ENCODE results near the gene ART3. TPM values are rescaled to one million over a fixed set of nuclear protein-coding genes. Genes with fewer than 3 reads are reported as not detected.
"Not testable (repeated sequence)": the region's sequence is repeated elsewhere in the genome, so short reads cannot be mapped to it uniquely, and the experiment has no call there.

Gene ART3, protein sequence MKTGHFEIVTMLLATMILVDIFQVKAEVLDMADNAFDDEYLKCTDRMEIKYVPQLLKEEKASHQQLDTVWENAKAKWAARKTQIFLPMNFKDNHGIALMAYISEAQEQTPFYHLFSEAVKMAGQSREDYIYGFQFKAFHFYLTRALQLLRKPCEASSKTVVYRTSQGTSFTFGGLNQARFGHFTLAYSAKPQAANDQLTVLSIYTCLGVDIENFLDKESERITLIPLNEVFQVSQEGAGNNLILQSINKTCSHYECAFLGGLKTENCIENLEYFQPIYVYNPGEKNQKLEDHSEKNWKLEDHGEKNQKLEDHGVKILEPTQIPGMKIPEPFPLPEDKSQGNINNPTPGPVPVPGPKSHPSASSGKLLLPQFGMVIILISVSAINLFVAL
- not detected in 2 replicates for total RNA-seq

DNA sequence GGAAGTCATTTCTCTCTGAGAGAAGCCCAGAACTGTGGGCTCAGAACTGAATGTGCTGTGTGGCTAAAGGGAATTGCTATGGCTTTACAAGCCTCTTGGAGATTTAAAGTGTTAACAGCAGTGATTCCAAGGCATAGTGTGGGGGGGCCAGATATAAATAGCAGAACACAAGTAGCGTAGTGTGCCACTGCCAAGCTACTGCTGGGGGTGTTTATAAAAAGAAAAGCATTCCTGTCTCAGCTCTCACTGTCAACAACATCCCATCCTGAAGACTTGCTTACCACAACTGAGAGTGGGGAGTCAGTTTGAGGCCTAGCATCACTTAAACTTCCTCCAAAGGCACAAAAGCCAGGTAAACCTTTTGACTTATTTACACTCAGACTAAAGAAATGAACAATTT lies at the start of gene ART3:
TSS of gene ART3 (plus strand) at position 242 of the 400 bp plus-strand sequence. CDS start 1,181 bp downstream, outside the sequence.
- TF ChIP-seq, protein P1, sequence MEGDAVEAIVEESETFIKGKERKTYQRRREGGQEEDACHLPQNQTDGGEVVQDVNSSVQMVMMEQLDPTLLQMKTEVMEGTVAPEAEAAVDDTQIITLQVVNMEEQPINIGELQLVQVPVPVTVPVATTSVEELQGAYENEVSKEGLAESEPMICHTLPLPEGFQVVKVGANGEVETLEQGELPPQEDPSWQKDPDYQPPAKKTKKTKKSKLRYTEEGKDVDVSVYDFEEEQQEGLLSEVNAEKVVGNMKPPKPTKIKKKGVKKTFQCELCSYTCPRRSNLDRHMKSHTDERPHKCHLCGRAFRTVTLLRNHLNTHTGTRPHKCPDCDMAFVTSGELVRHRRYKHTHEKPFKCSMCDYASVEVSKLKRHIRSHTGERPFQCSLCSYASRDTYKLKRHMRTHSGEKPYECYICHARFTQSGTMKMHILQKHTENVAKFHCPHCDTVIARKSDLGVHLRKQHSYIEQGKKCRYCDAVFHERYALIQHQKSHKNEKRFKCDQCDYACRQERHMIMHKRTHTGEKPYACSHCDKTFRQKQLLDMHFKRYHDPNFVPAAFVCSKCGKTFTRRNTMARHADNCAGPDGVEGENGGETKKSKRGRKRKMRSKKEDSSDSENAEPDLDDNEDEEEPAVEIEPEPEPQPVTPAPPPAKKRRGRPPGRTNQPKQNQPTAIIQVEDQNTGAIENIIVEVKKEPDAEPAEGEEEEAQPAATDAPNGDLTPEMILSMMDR (conservative IDR thresholded peaks at IDR 0.05; ENCODE audit: low read depth, low read length), result no peak
- DNase-seq (ENCODE audit: low read depth), result no peak
- H3K4me3 ChIP-seq (ENCODE audit: low read depth, low read length), result no peak within 1 kb of the TSS

DNA sequence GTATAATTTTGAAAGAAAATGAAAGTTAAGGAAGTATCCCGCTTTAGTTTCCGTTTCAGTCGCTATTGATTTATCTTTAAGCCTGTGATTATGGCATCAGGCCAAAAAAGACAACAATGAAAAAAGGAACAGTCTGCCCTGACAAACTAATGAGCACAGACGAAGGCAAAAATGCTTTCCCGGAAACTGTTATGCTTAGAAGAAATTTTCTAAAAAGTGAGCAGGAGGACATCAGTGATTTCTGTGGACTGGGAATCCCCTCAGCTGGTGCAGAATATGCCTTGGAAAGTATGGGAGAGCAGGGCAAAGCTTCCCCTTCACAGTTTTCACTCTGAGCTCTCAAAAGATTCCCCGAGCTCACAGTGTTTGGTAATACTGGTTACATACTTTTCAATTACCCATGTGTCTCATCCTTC lies 46.2 kb upstream of the ART3 start:
- H3K4me3 ChIP-seq (ENCODE audit: low read depth, low read length), result peak overlapping the region; percentile 39
- TF ChIP-seq, protein P1 (conservative IDR thresholded peaks at IDR 0.05; ENCODE audit: low read depth, low read length), result no peak
- DNase-seq (ENCODE audit: low read depth), result no peak

DNA sequence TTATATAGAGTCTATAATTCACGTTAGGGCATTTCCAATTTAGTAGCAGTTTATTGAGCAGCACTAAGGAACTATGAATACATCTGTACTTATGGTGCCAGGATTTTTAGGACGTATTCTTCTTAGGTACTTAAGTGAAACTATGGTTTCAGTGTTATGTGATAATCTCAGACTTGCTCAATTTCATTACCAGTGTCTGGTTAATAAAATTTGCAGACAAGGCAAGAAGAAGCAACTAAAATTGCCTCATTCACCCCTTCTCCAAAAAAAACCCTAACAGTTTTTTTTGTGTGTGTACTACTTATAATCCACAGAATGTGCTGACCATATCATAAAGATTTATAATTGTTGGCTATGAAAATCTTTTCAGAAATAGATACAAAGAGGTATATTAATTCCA lies 45.2 kb upstream of the ART3 start:
- no peak for DNase-seq (ENCODE audit: low read depth)
- TF ChIP-seq, protein P1 (conservative IDR thresholded peaks at IDR 0.05; ENCODE audit: low read depth, low read length), result no peak
- no peak overlapping the region for H3K4me3 ChIP-seq (ENCODE audit: low read depth, low read length)

DNA sequence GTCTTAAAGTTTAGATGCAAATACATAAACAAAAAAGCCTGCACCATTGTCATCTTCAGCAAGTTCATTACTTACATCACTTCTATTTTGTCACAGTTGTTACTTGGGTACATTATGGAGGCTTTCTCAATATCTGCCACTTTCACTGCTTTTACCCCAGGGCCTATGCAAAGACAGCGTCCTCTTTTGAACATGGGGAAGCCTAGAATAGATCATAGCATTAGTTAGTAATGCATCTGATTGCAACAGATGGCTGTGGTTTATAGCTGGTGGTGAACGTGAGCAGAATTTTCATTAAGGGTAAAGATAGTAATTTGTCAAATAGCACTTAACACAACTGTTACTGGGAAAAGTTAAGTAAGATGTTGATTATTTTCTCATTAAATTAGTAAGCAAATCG lies 39.4 kb upstream of the ART3 start:
- DNase-seq (ENCODE audit: low read depth), result no peak
- TF ChIP-seq, protein P1 (conservative IDR thresholded peaks at IDR 0.05; ENCODE audit: low read depth, low read length), result no peak
- no peak overlapping the region for H3K4me3 ChIP-seq (ENCODE audit: low read depth, low read length)

DNA sequence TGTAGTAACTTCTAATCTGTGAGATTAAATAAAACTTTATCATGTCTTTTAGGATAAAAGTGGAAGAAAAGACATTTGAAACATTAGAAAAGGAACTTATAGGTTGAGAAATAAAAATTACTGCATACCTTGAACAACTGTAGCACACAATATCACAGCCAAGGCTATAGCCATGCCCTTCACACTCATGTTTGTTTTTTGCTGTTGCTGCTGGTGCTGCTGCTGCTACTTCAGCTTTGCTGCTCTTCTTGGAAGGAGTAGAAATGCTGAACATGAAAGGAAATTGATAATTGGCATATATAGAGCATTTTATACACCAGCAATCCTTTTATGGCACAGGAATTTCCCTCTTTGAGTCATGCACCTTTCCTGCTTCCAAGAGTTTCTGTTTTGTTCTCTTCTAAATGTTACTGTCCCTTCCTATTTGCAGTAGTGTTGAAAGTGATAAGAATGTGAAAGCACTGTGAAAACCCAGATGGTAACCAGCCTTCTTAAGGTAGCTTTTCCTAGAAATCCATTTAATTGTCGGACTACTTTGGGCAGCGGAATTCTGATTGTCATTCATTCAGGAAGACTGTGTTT lies 38.6 kb upstream of the ART3 start, which contains the start of gene CXCL11:
TSS of gene CXCL11 (minus strand) at position 272 of the 582 bp plus-strand sequence. CDS start at position 189, 83 bp downstream.
- H3K4me3 ChIP-seq (ENCODE audit: low read depth, low read length), result no peak within 1 kb of the TSS
- TF ChIP-seq, protein P1 (conservative IDR thresholded peaks at IDR 0.05; ENCODE audit: low read depth, low read length), result no peak
- no peak for DNase-seq (ENCODE audit: low read depth)

DNA sequence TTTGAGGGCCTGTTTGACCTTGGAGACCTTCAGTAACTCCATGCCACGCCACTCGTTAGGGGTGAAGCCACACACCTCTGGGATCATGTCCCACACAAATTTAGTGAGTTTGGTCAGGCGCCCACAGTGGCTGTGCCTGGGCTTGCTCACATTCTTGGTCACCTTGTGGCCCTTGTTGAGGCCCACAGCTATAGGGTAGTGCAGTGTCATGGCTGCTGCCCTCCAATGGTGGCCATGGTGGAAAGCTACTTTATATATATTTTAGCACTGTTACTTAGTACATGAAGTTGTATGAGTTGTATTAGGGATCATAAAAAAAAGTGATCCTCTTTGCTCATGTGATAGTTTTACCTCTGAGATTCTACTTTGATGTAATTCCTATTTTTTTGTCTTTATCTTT lies 37.7 kb upstream of the ART3 start:
- TF ChIP-seq, protein P1 (conservative IDR thresholded peaks at IDR 0.05; ENCODE audit: low read depth, low read length), result no peak
- H3K4me3 ChIP-seq (ENCODE audit: low read depth, low read length), result no peak overlapping the region
- no peak for DNase-seq (ENCODE audit: low read depth)

DNA sequence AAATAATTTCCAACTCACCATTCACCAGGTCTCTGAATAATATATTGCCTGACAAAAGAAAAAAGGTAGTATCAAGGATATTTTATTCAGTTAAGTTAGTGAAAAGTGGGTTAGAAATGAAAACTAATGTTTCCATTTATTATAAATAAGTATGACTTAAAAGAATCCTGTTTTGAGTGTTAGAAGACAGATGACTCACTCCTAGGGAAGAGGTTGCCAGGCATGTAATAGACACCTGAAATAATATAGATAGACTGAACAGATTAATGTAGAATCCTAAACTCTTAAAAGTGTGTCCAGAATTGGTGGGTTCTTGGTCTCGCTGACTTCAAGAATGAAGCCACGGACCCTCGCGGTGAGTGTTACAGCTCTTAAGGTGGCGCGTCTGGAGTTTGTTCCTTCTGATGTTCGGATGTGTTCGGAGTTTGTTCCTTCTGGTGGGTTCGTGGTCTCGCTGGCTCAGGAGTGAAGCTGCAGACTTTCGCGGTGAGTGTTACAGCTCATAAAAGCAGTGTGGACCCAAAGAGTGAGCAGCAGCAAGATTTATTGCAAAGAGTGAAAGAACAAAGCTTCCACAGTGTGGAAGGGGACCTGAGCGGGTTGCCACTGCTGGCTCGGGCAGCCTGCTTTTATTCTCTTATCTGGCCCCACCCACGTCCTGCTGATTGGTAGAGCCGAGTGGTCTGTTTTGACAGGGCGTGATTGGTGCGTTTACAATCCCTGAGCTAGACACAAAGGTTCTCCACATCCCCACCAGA lies 32.1 kb upstream of the ART3 start:
- DNase-seq (ENCODE audit: low read depth); H3K4me3 ChIP-seq (ENCODE audit: low read depth, low read length): not testable (repeated sequence)

DNA sequence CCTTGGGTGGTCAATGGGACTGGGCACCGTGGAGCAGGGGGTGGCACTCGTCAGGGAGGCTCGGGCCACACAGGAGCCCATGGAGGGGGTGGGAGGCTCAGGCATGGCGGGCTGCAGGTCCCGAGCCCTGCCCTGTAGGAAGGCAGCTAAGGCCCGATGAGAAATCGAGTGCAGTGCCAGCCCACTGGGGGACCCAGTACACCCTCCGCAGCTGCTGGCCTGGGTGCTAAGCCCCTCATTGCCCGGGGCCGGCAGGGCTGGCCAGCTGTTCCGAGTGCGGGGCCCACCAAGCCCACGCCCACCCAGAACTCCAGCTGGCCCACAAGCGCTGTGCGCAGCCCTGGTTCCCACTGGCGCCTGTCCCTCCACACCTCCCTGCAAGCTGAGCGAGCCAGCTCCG lies 31.2 kb upstream of the ART3 start:
- DNase-seq (ENCODE audit: low read depth); H3K4me3 ChIP-seq (ENCODE audit: low read depth, low read length): not testable (repeated sequence)

DNA sequence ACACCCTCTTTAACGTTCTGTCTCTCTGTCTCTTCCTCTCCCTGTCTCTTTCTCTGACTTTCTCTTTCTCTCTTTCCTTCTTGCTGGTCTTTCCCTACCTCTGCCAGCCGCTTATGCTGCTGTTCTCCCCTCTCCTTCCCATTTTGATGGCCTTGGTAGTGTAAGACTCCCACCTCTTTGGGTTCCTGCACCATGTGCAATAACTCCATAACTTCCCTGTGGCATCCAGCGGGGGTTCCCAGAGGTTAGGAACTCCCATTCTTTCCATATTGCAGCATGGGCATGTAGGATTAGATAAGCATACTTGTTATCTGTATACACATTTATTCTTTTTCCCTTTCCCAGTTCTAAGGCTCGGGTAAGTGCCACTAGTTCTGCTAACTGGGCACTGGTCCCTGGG lies 29.8 kb upstream of the ART3 start:
- DNase-seq (ENCODE audit: low read depth); H3K4me3 ChIP-seq (ENCODE audit: low read depth, low read length): not testable (repeated sequence)

DNA sequence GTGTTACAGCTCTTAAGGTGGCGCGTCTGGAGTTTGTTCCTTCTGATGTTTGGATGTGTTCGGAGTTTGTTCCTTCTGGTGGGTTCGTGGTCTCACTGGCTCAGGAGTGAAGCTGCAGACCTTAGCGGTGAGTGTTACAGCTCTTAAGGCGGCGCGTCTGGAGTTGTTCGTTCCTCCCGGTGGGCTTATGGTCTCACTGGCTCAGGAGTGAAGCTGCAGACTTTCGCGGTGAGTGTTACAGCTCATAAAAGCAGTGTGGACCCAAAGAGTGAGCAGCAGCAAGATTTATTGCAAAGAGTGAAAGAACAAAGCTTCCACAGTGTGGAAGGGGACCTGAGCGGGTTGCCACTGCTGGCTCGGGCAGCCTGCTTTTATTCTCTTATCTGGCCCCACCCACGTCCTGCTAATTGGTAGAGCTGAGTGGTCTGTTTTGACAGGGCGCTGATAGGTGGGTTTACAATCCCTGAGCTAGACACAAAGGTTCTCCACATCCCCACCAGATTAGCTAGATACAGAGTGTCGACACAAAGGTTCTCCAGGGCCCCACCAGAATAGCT lies 24.6 kb upstream of the ART3 start:
- not testable (repeated sequence) for H3K4me3 ChIP-seq (ENCODE audit: low read depth, low read length); DNase-seq (ENCODE audit: low read depth)
